ENCODE results near the gene ZNF407. TPM values are rescaled to one million over a fixed set of nuclear protein-coding genes. Genes with fewer than 3 reads are reported as not detected.

The ZNF407 gene
- total and polyA plus RNA-seq, 2 of the 13 experiments (the other 11 are each of a cell fraction or from before 2014, with no cell fraction given) = 2.3 to 8.7 TPM

GRCh38 chr18:74631623-74632350 is 34.1 kb downstream of the ZNF407 start:
- H3K4me2 ChIP-seq (ENCODE audit: low read depth, low read length) = no peak overlapping the region
- TF ChIP-seq, protein P1, sequence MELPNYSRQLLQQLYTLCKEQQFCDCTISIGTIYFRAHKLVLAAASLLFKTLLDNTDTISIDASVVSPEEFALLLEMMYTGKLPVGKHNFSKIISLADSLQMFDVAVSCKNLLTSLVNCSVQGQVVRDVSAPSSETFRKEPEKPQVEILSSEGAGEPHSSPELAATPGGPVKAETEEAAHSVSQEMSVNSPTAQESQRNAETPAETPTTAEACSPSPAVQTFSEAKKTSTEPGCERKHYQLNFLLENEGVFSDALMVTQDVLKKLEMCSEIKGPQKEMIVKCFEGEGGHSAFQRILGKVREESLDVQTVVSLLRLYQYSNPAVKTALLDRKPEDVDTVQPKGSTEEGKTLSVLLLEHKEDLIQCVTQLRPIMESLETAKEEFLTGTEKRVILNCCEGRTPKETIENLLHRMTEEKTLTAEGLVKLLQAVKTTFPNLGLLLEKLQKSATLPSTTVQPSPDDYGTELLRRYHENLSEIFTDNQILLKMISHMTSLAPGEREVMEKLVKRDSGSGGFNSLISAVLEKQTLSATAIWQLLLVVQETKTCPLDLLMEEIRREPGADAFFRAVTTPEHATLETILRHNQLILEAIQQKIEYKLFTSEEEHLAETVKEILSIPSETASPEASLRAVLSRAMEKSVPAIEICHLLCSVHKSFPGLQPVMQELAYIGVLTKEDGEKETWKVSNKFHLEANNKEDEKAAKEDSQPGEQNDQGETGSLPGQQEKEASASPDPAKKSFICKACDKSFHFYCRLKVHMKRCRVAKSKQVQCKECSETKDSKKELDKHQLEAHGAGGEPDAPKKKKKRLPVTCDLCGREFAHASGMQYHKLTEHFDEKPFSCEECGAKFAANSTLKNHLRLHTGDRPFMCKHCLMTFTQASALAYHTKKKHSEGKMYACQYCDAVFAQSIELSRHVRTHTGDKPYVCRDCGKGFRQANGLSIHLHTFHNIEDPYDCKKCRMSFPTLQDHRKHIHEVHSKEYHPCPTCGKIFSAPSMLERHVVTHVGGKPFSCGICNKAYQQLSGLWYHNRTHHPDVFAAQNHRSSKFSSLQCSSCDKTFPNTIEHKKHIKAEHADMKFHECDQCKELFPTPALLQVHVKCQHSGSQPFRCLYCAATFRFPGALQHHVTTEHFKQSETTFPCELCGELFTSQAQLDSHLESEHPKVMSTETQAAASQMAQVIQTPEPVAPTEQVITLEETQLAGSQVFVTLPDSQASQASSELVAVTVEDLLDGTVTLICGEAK (IDR thresholded peaks at IDR 0.05) = no peak
- TF ChIP-seq, protein P1 (CRISPR knock-in tag; IDR thresholded peaks at IDR 0.05) = no peak
- TF ChIP-seq, protein P2, sequence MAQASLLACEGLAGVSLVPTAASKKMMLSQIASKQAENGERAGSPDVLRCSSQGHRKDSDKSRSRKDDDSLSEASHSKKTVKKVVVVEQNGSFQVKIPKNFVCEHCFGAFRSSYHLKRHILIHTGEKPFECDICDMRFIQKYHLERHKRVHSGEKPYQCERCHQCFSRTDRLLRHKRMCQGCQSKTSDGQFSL (CRISPR knock-in tag; IDR thresholded peaks at IDR 0.05) = no peak
- TF ChIP-seq PCBP1 (IDR thresholded peaks at IDR 0.05; ENCODE audit: borderline replicate concordance, low read depth, low read length) (no peak), ZNF224 (CRISPR knock-in tag; IDR thresholded peaks at IDR 0.05) (no peak)
- TF ChIP-seq, protein P3, sequence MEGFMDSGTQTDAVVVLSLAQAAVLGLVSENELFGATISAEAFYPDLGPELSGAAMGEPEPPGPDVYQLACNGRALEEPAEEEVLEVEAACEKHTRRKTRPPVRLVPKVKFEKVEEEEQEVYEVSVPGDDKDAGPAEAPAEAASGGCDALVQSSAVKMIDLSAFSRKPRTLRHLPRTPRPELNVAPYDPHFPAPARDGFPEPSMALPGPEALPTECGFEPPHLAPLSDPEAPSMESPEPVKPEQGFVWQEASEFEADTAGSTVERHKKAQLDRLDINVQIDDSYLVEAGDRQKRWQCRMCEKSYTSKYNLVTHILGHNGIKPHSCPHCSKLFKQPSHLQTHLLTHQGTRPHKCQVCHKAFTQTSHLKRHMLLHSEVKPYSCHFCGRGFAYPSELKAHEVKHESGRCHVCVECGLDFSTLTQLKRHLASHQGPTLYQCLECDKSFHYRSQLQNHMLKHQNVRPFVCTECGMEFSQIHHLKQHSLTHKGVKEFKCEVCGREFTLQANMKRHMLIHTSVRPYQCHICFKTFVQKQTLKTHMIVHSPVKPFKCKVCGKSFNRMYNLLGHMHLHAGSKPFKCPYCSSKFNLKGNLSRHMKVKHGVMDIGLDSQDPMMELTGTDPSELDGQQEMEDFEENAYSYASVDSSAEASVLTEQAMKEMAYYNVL (CRISPR knock-in tag; IDR thresholded peaks at IDR 0.05; ENCODE audit: borderline replicate concordance) = no peak
- H3K4me3 ChIP-seq (replicated peaks in 1 of 3; ENCODE audit: insufficient read depth in 1 of 3, low read depth in 2 of 3, low read length in 3 of 3) = no peak overlapping the region
- no peaks in the 10 kb centered on the region for H3K4me1 ChIP-seq (ENCODE audit: insufficient read depth, low read length)
- no peak for DNase-seq (ENCODE audit: low spot score)
- ATAC-seq = no peak
- no peaks in the 10 kb centered on the region for H4K20me1 ChIP-seq (ENCODE audit: insufficient read depth, low read length)
- in situ Hi-C loops (cut with HindIII; ENCODE audit: extremely low pct_ligation_motif_present, low pct_unique_long_range_greater_than_20kb) = no loop called here
- H3K27me3 ChIP-seq (ENCODE audit: control insufficient read depth in 1 of 2, insufficient read depth in 2 of 2, low read length in 2 of 2) = no peaks in the 10 kb centered on the region
- BruUV-seq (replicated peaks) = no TSS peak
- H3K9ac ChIP-seq (ENCODE audit: insufficient read depth, low read depth, low read length) = no peak overlapping the region
- peaks cover 8 to 12% of the 10 kb centered on the region in 2 experiments for H3K36me3 ChIP-seq (replicated peaks in 1 of 2; ENCODE audit: control insufficient read depth in 1 of 2, insufficient read depth in 2 of 2, low read length in 2 of 2)
- POLR2A ChIA-PET = no interaction called here
- peaks cover 2% of the 10 kb centered on the region for H3K79me2 ChIP-seq (ENCODE audit: insufficient read depth, low read length)
- no peak for FAIRE-seq
- H3K9me3 ChIP-seq (ENCODE audit: low read length) = no peaks in the 10 kb centered on the region
- H3K27ac ChIP-seq (ENCODE audit: extremely low read length, insufficient read depth, low read length) = no peak overlapping the region
- intact Hi-C loops (cut with micrococcal nuclease; ENCODE audit: unreplicated experiment) = no loop called here
- WGBS (ENCODE audit: low lambda C conversion rate) = 88% methylated on average over 13 of the region's 13 CpGs
- CTCF ChIA-PET (ENCODE audit: low intra/inter-chr PET ratio, low total read pairs) = no interaction called here
- no peak overlapping the region for H2AFZ ChIP-seq (ENCODE audit: low read length)
